GM12878 (cell line): Measurements from ENCODE around the gene POF1B. TPM values are rescaled to one million over a fixed set of nuclear protein-coding genes. Genes with fewer than 3 reads are reported as not detected.

Experiments
- ATAC-seq: fragments of 200-7000 bp; cut with Tn5 transposase; 3 replicates; pipeline ENCODE4 v1.9.1; 2020; ENCODE audit warnings: mild to moderate bottlenecking, moderate library complexity
- BruUV-seq: library from RNA; stranded (reverse); fragments of 400-500 nt; replicated peaks from 2 replicates; lab custom pipeline; 2021; lab: Mats Ljungman, UMichigan
- CTCF ChIA-PET: fragments of 300-600 bp; sonication (Branson Sonifier 250); formaldehyde crosslinking; extraction: SDS; loops from one replicate; lab custom pipeline; 2021; ENCODE audit warnings: inconsistent platforms; lab: Yijun Ruan, JAX
- POLR2A ChIA-PET: fragments of 350-600 bp; formaldehyde crosslinking; extraction: SDS; loops from one replicate; lab custom pipeline; 2021; ENCODE audit warnings: inconsistent platforms; lab: Charles Lee
- RAD21 ChIA-PET: fragments of 300-600 bp; sonication (Branson Sonifier 250); formaldehyde crosslinking; loops from one replicate; lab custom pipeline; 2023; ENCODE audit warnings: antibody characterized with exemption; ENCODE audit not compliant: unreplicated experiment; lab: Charles Lee
- SMC1A ChIA-PET: fragments of 300-600 bp; sonication (Branson Sonifier 250); formaldehyde crosslinking; loops from one replicate; lab custom pipeline; 2023; ENCODE audit not compliant: unreplicated experiment, uncharacterized antibody; lab: Charles Lee
- DNase-seq: peaks from one replicate; pipeline ENCODE4 v3.0.0-alpha.2; 2011; ENCODE audit warnings: low read depth, low spot score
- FAIRE-seq: peaks from 3 replicates; lab custom pipeline; 2011; peaks lifted over from hg19 to GRCh38; lab: Jason Lieb, UNC
- H2AFZ ChIP-seq: 2 replicates; pipeline ENCODE4 v1.6.0; 2011; ENCODE audit warnings: low read depth, low read length, control low read depth; ENCODE audit not compliant: control insufficient read depth
- H3K27ac ChIP-seq: 2 replicates; pipeline ENCODE4 v1.5.1; 2011; ENCODE audit warnings: control low read depth; ENCODE audit not compliant: control insufficient read depth, insufficient read depth
- H3K27me3 ChIP-seq, 2 experiments: replicated peaks in 1 of 2; 2 replicates each; pipeline versions ENCODE4 v1.6.0 to v1.6.1; 2011; ENCODE audit warnings: low read length in 1 of 2; ENCODE audit not compliant: control insufficient read depth in 2 of 2, insufficient read depth in 2 of 2
- H3K36me3 ChIP-seq, 2 experiments: 2 replicates each; pipeline ENCODE4 v1.5.1; 2011; ENCODE audit warnings: low read length in 1 of 2; ENCODE audit not compliant: control insufficient read depth in 2 of 2, insufficient read depth in 2 of 2
- H3K4me1 ChIP-seq: 2 replicates; pipeline ENCODE4 v1.6.1; 2011; ENCODE audit warnings: mild to moderate bottlenecking, low read length, moderate library complexity, mixed read lengths; ENCODE audit not compliant: control insufficient read depth, insufficient read depth
- H3K4me2 ChIP-seq: 2 replicates; pipeline ENCODE4 v1.6.0; 2011; ENCODE audit warnings: control low read depth; ENCODE audit not compliant: control insufficient read depth, insufficient read depth
- H3K4me3 ChIP-seq: fragments of 200-600 bp; sonication (generic); 2 replicates; pipeline ENCODE4 v1.5.1; 2016
- H3K79me2 ChIP-seq: 2 replicates; pipeline ENCODE4 v1.6.0; 2011; ENCODE audit warnings: low read length; ENCODE audit not compliant: control insufficient read depth, insufficient read depth
- H3K9ac ChIP-seq: 2 replicates; pipeline ENCODE4 v1.8.0; 2011; ENCODE audit warnings: low read length, control low read depth, mixed read lengths; ENCODE audit not compliant: control insufficient read depth, insufficient read depth
- H3K9me3 ChIP-seq: replicated peaks from 3 replicates; pipeline ENCODE4 v1.5.1; 2011; ENCODE audit warnings: mild to moderate bottlenecking, low read length; ENCODE audit not compliant: control insufficient read depth, insufficient read depth
- H4K20me1 ChIP-seq: 2 replicates; pipeline ENCODE4 v1.6.0; 2011; ENCODE audit not compliant: control insufficient read depth, insufficient read depth
- MEF2A ChIP-seq: IDR thresholded peaks from 2 replicates; pipeline ENCODE4 v1.6.1; 2011; ENCODE audit warnings: low read depth, mild to moderate bottlenecking, low read length, moderate library complexity; ENCODE audit not compliant: insufficient read depth
- SREBF2 ChIP-seq: IDR thresholded peaks from 2 replicates; pipeline ENCODE4 v1.6.1; 2012; ENCODE audit warnings: mild to moderate bottlenecking, low read length
- WGBS: methylation state at CpG from one replicate; pipeline ENCODE4 v1.1.6; 2016; ENCODE audit warnings: low lambda C conversion rate; ENCODE audit not compliant: insufficient replicate concordance, insufficient coverage; ENCODE audit errors: missing lambda C conversion rate; 5-methylcytosine and 5-hydroxymethylcytosine counted together
- in situ Hi-C: fragments of 300-500 bp; cut with MboI; formaldehyde crosslinking; loops from 9 replicates; pipeline ENCODE4 v1.14.3; 2018; ENCODE audit warnings: mixed read lengths
- intact Hi-C: fragments of 100-400 bp; cut with micrococcal nuclease; formaldehyde crosslinking; loops from one replicate; pipeline ENCODE4 v1.14.2; 2022; ENCODE audit not compliant: unreplicated experiment
- polyA plus RNA-seq, 11 experiments: library from polyadenylated mRNA; depleted of rRNA in 4 of 11; unstranded in 6 of 11; stranded (reverse) in 5 of 11; fragments of >200 nt; fragmentation: Nextera tagmentation in 4 of 11; fragmentation: Illumina TruSeq in 1 of 11; extraction: Ambion mirVana in 4 of 11; extraction: Trizol in 1 of 11; gene quantifications; 1 replicate in 1 of 11; 2 replicates in 10 of 11; pipeline versions ENCODE4 v1.2.1 to v1.2.3, GENCODE V29; 2011 to 2016; ENCODE audit warnings: inconsistent platforms in 2 of 11, missing spikeins in 2 of 11, low read depth in 1 of 11
- total RNA-seq, 4 experiments: library from RNA; depleted of rRNA in 3 of 4; stranded (reverse); fragments of >200 nt in 3 of 4; fragmentation: Illumina TruSeq in 1 of 4; extraction: Trizol in 1 of 4; gene quantifications; 2 replicates each; pipeline versions ENCODE4 v1.2.1 to v1.2.3, GENCODE V29; 2013 to 2021
- TF ChIP-seq, protein P1 (sequence below): IDR thresholded peaks from 2 replicates; pipeline ENCODE4 v1.6.1; 2011; ENCODE audit warnings: mild to moderate bottlenecking, low read depth, low read length, moderate library complexity; ENCODE audit not compliant: insufficient replicate concordance
- TF ChIP-seq, protein P2 (sequence below): fragments of 450-650 bp; IDR thresholded peaks from 2 replicates; pipeline ENCODE4 v1.6.1; 2018; ENCODE audit warnings: borderline replicate concordance, mild to moderate bottlenecking; ENCODE audit not compliant: partially characterized antibody

POF1B gene
- total and polyA plus RNA-seq, 10 of the 15 experiments (the other 5 are each of a cell fraction or from before 2014, with no cell fraction given), result 0.14 to 13.5 (median 0.99) TPM

DNA sequence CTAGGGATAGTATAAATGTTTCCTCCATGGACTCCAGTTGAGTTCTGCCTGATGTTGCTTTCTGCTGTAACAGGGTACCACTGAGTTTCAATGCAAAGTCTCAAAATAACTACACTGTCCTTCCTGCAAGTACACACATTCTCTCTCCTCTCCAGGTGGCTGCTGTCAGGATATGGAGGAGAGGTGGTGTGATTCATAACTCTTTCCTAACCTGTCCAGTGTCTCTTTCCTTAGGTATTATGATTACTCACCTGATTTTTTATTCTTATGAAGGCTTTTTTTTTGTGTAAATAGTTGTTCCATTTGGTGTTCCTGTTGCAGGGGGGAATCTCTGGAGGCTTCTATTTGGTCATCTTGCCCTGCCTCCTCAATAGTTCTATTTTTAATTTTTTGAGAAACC, 39.8 kb upstream of the POF1B start (continued):
- TF ChIP-seq, protein P1, sequence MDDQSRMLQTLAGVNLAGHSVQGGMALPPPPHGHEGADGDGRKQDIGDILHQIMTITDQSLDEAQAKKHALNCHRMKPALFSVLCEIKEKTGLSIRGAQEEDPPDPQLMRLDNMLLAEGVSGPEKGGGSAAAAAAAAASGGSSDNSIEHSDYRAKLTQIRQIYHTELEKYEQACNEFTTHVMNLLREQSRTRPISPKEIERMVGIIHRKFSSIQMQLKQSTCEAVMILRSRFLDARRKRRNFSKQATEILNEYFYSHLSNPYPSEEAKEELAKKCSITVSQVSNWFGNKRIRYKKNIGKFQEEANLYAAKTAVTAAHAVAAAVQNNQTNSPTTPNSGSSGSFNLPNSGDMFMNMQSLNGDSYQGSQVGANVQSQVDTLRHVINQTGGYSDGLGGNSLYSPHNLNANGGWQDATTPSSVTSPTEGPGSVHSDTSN, result no peak
- TF ChIP-seq MEF2A, result no peak

DNA sequence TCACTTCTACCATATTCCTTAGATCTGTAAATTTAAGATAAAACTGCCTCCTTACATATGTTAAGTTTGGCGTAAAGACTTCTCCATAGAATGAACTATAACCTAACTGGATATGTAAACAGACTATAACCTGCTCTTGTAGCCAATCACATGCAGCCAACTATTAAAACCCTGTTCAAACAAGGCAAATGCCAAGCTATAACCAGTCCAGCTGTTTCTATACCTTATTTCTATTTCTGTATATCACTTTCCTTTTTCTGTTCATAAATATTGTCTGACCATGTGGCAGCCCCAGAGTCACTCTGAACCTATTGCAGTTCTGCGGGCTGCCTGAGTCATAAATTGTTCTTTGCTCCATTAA, 12.4 kb upstream of the POF1B start:
- intact Hi-C loops (no loop called here), in situ Hi-C loops (no loop called here)
- no peak overlapping the region for H3K4me3 ChIP-seq
- H3K27ac ChIP-seq, result no peak overlapping the region
- no peak for FAIRE-seq
- no peak for ATAC-seq
- POLR2A ChIA-PET, result no interaction called here
- CTCF ChIA-PET, result no interaction called here
- H3K36me3 ChIP-seq, result no peaks in the 10 kb centered on the region
- H3K79me2 ChIP-seq, result no peaks in the 10 kb centered on the region
- SMC1A ChIA-PET, result no interaction called here
- DNase-seq, result no peak
- RAD21 ChIA-PET, result no interaction called here
- BruUV-seq, result no TSS peak
- H3K9ac ChIP-seq, result no peak overlapping the region
- H3K4me1 ChIP-seq, result no peaks in the 10 kb centered on the region
- no peaks in the 10 kb centered on the region for H4K20me1 ChIP-seq
- H3K4me2 ChIP-seq, result no peak overlapping the region
- H3K27me3 ChIP-seq, result no peaks in the 10 kb centered on the region
- no peak overlapping the region for H2AFZ ChIP-seq
- H3K9me3 ChIP-seq, result no peaks in the 10 kb centered on the region
- TF ChIP-seq, protein P2, sequence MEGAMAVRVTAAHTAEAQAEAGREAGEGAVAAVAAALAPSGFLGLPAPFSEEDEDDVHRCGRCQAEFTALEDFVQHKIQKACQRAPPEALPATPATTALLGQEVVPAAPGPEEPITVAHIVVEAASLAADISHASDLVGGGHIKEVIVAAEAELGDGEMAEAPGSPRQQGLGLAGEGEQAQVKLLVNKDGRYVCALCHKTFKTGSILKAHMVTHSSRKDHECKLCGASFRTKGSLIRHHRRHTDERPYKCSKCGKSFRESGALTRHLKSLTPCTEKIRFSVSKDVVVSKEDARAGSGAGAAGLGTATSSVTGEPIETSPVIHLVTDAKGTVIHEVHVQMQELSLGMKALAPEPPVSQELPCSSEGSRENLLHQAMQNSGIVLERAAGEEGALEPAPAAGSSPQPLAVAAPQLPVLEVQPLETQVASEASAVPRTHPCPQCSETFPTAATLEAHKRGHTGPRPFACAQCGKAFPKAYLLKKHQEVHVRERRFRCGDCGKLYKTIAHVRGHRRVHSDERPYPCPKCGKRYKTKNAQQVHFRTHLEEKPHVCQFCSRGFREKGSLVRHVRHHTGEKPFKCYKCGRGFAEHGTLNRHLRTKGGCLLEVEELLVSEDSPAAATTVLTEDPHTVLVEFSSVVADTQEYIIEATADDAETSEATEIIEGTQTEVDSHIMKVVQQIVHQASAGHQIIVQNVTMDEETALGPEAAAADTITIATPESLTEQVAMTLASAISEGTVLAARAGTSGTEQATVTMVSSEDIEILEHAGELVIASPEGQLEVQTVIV, result no peak
- no peak for TF ChIP-seq SREBF2
- 32% methylated on average over 2 of the region's 2 CpGs for whole genome bisulfite sequencing
